ENCODE measurements around the gene CPAMD8. TPM values are rescaled to one million over a fixed set of nuclear protein-coding genes. Genes with fewer than 3 reads are reported as not detected.

The CPAMD8 gene
- total and polyA plus RNA-seq, 2 donors (not counting 1 experiment from before 2014, with no cell fraction given): 0.14 to 1.7 TPM

DNA sequence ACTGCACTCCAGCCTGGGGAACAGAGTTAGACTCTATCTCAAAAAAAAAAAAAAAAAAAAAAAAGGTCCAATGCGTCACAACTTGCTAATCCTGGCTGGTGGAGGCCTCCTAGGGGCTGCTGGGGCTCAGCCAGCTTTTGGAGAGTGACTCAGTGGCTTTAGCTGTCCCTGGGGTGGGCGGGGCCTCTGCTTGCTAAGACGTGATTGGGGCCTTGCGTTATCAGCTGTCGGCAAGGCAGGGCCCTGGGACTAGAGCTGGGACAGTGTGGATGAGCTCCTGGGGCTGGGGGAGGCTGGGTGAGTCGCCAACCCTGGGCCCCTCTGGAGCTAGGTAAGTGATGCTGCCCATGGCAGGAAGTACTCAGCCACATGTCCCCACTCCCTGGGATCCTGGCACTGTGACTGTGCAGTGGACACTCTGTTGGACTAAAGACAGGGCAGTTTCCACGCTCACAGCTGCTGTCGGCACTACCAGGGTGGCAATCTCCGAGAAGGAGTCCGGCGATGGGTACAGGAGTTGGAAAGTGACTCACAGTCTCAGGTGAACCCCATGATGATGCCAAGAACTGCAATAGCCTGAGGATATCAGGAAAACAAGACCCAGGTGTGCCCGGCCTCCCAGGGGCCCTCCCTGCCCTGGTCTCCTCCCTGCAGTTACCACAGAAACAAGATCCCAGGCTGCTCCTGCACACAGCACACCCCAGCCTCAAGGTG, 105.6 kb downstream of the CPAMD8 start:
- H4K20me1 ChIP-seq (ENCODE audit: control insufficient read depth, extremely low read depth, insufficient read depth, low read length): no peaks in the 10 kb centered on the region
- H3K9ac ChIP-seq (ENCODE audit: insufficient read depth, low read length): no peak overlapping the region
- DNase-seq (ENCODE audit: low read depth in 2 of 2): peak; percentile 60 to 90
- no peaks in the 10 kb centered on the region for H3K36me3 ChIP-seq (ENCODE audit: control insufficient read depth, insufficient read depth, low read length)
- H3K27me3 ChIP-seq (ENCODE audit: control insufficient read depth, insufficient read depth, low read length): no peaks in the 10 kb centered on the region
- no peak overlapping the region for H3K4me3 ChIP-seq (replicated peaks in 1 of 4; ENCODE audit: control extremely low read depth in 1 of 4, insufficient read depth in 1 of 4, low read depth in 3 of 4, low read length in 4 of 4)
- H3K4me2 ChIP-seq (ENCODE audit: extremely low read depth, insufficient read depth, low read length): no peak overlapping the region
- no peaks in the 10 kb centered on the region for H3K4me1 ChIP-seq (ENCODE audit: control insufficient read depth, extremely low read depth, insufficient read depth, low read length)
- no peak overlapping the region for H3K27ac ChIP-seq (ENCODE audit: insufficient read depth, low read length)
- no peaks in the 10 kb centered on the region for H3K79me2 ChIP-seq (ENCODE audit: control insufficient read depth, insufficient read depth, low read length)
- TF ChIP-seq, protein P1, sequence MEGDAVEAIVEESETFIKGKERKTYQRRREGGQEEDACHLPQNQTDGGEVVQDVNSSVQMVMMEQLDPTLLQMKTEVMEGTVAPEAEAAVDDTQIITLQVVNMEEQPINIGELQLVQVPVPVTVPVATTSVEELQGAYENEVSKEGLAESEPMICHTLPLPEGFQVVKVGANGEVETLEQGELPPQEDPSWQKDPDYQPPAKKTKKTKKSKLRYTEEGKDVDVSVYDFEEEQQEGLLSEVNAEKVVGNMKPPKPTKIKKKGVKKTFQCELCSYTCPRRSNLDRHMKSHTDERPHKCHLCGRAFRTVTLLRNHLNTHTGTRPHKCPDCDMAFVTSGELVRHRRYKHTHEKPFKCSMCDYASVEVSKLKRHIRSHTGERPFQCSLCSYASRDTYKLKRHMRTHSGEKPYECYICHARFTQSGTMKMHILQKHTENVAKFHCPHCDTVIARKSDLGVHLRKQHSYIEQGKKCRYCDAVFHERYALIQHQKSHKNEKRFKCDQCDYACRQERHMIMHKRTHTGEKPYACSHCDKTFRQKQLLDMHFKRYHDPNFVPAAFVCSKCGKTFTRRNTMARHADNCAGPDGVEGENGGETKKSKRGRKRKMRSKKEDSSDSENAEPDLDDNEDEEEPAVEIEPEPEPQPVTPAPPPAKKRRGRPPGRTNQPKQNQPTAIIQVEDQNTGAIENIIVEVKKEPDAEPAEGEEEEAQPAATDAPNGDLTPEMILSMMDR (conservative IDR thresholded peaks at IDR 0.05 in 1 of 2, IDR thresholded peaks at IDR 0.05 in 1 of 2; ENCODE audit: low read depth in 1 of 2, low read length in 2 of 2): no peak
- no peak for TF ChIP-seq EZH2 (IDR thresholded peaks at IDR 0.05; ENCODE audit: low read length, missing control alignments)
- no peaks in the 10 kb centered on the region for H3K9me3 ChIP-seq (ENCODE audit: control insufficient read depth, insufficient read depth, low read depth, low read length)
- H2AFZ ChIP-seq (ENCODE audit: low read length): no peak overlapping the region

DNA sequence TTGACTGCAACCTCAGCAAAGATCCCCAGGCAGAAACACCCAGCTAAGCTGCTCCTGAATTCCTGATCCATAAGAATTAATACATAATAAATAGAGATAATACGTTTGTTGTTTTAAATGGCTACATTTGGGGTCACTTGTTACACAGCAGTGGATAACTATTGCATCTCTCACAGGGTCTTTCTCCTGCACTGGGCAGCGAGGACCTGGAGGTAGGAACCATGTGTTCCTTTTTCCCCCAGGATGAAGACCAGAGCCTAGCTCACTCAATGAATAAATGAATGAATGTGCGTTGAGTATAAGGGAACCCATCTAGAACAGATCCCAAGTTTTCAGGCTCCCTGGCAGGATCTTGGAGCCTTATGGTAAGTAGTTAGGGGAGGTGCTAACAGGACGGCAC, 107.1 kb downstream of the CPAMD8 start:
- no peak for TF ChIP-seq EZH2 (IDR thresholded peaks at IDR 0.05; ENCODE audit: low read length, missing control alignments)
- TF ChIP-seq, protein P1 (conservative IDR thresholded peaks at IDR 0.05 in 1 of 2, IDR thresholded peaks at IDR 0.05 in 1 of 2; ENCODE audit: low read depth in 1 of 2, low read length in 2 of 2): no peak
- no peak for DNase-seq (ENCODE audit: low read depth in 2 of 2)
- Histone ChIP-seq H3K9me3 (ENCODE audit: control insufficient read depth, insufficient read depth, low read depth, low read length) (no peaks in the 10 kb centered on the region), H2AFZ (ENCODE audit: low read length) (no peak overlapping the region), H3K27me3 (ENCODE audit: control insufficient read depth, insufficient read depth, low read length) (no peaks in the 10 kb centered on the region), H3K4me3 (replicated peaks in 1 of 4; ENCODE audit: control extremely low read depth in 1 of 4, insufficient read depth in 1 of 4, low read depth in 3 of 4, low read length in 4 of 4) (no peak overlapping the region), H4K20me1 (ENCODE audit: control insufficient read depth, extremely low read depth, insufficient read depth, low read length) (no peaks in the 10 kb centered on the region), H3K4me1 (ENCODE audit: control insufficient read depth, extremely low read depth, insufficient read depth, low read length) (no peaks in the 10 kb centered on the region), H3K4me2 (ENCODE audit: extremely low read depth, insufficient read depth, low read length) (no peak overlapping the region), H3K36me3 (ENCODE audit: control insufficient read depth, insufficient read depth, low read length) (no peaks in the 10 kb centered on the region), H3K9ac (ENCODE audit: insufficient read depth, low read length) (no peak overlapping the region), H3K27ac (ENCODE audit: insufficient read depth, low read length) (no peak overlapping the region), H3K79me2 (ENCODE audit: control insufficient read depth, insufficient read depth, low read length) (no peaks in the 10 kb centered on the region)

DNA sequence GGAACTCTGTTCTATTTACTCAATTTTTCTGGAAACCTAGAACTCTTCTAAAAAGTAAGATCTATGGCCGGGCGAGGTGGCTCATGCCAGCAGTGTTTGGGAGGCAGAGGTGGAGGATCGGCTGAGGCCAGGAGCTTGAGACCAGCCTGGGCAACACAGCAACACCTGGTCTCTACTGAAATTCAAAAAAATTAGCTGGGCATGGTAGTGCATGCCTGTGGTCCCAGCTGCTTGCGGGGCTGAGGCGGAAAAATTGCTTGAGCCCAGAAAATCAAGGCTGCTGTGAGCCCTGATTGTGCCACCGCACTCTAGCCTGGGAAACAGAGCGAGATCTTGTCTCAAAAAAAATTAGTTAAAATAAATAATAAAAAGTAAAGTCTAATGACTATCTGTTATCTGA, 109.2 kb downstream of the CPAMD8 start:
- Histone ChIP-seq H3K9me3 (ENCODE audit: control insufficient read depth, insufficient read depth, low read depth, low read length) (no peaks in the 10 kb centered on the region), H3K4me3 (replicated peaks in 1 of 4; ENCODE audit: control extremely low read depth in 1 of 4, insufficient read depth in 1 of 4, low read depth in 3 of 4, low read length in 4 of 4) (no peak overlapping the region), H3K27ac (ENCODE audit: insufficient read depth, low read length) (no peak overlapping the region), H3K27me3 (ENCODE audit: control insufficient read depth, insufficient read depth, low read length) (no peaks in the 10 kb centered on the region), H2AFZ (ENCODE audit: low read length) (no peak overlapping the region), H3K79me2 (ENCODE audit: control insufficient read depth, insufficient read depth, low read length) (no peaks in the 10 kb centered on the region), H3K4me1 (ENCODE audit: control insufficient read depth, extremely low read depth, insufficient read depth, low read length) (no peaks in the 10 kb centered on the region), H3K36me3 (ENCODE audit: control insufficient read depth, insufficient read depth, low read length) (no peaks in the 10 kb centered on the region), H4K20me1 (ENCODE audit: control insufficient read depth, extremely low read depth, insufficient read depth, low read length) (no peaks in the 10 kb centered on the region), H3K9ac (ENCODE audit: insufficient read depth, low read length) (no peak overlapping the region), H3K4me2 (ENCODE audit: extremely low read depth, insufficient read depth, low read length) (no peak overlapping the region)
- no peak for DNase-seq (ENCODE audit: low read depth in 2 of 2)
- TF ChIP-seq, protein P1 (conservative IDR thresholded peaks at IDR 0.05 in 1 of 2, IDR thresholded peaks at IDR 0.05 in 1 of 2; ENCODE audit: low read depth in 1 of 2, low read length in 2 of 2): no peak
- no peak for TF ChIP-seq EZH2 (IDR thresholded peaks at IDR 0.05; ENCODE audit: low read length, missing control alignments)

All from fibroblast of lung (primary cell).